ENCODE measurements around the gene CHEK1. TPM values are rescaled to one million over a fixed set of nuclear protein-coding genes. Genes with fewer than 3 reads are reported as not detected.

CHEK1 gene
- total RNA-seq, 1 experiment from 2014 or later: 33.2 TPM

DNA sequence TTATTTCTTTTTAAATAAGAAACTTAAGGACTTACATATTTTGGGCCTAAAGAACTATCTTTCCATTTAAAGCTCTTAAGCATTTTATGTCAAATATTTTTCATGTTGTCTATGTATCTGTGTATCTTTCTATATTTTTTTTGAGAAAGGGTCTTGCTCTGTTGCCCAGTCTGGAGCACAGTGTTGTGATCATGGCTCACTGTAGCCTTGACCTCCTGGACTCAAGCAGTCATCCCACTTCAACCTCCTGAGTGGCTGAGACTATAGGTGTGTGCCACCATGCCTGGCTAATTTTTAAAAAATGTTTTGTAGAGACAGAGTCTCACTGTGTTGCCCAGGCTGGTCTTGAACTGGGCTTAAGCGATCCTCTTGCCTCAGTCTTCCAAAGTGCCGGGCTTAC lies 24.3 kb upstream of the CHEK1 start:
- H3K27ac Mint-ChIP-seq (ENCODE audit: unreplicated experiment): no peak overlapping the region
- no peaks in the 10 kb centered on the region for H3K9me3 Mint-ChIP-seq (ENCODE audit: low read depth, unreplicated experiment)

DNA sequence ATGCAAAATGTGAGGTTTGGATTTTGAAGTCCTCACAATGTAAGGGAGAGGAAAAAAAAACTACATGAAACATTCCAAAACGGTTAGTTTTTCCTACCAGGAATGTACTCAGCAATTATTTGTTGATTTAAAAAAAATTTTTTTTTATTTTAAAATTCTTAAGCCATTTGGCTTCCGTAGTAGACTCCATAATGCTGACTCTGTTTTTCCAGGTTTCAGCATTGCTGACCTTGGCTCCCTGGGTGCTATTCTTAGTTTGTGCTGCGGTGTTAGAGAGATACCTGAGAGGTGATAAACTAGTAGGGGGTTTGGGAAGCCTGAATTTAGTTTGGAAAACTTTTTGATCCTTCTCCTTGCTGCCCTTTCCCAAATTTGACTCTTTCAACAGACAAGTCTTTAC lies 21.8 kb upstream of the CHEK1 start:
- no peak for DNase-seq
- no peak overlapping the region for H3K27ac Mint-ChIP-seq (ENCODE audit: unreplicated experiment)
- H3K27me3 Mint-ChIP-seq (ENCODE audit: unreplicated experiment): no peaks in the 10 kb centered on the region
- CTCF ChIA-PET: no interaction called here
- intact Hi-C loops (cut with micrococcal nuclease; ENCODE audit: unreplicated experiment): no loop called here
- TF ChIP-seq, protein P1, sequence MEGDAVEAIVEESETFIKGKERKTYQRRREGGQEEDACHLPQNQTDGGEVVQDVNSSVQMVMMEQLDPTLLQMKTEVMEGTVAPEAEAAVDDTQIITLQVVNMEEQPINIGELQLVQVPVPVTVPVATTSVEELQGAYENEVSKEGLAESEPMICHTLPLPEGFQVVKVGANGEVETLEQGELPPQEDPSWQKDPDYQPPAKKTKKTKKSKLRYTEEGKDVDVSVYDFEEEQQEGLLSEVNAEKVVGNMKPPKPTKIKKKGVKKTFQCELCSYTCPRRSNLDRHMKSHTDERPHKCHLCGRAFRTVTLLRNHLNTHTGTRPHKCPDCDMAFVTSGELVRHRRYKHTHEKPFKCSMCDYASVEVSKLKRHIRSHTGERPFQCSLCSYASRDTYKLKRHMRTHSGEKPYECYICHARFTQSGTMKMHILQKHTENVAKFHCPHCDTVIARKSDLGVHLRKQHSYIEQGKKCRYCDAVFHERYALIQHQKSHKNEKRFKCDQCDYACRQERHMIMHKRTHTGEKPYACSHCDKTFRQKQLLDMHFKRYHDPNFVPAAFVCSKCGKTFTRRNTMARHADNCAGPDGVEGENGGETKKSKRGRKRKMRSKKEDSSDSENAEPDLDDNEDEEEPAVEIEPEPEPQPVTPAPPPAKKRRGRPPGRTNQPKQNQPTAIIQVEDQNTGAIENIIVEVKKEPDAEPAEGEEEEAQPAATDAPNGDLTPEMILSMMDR (IDR thresholded peaks at IDR 0.05; ENCODE audit: unreplicated experiment): no peak
- H3K4me3 Mint-ChIP-seq (ENCODE audit: low read depth, unreplicated experiment): no peak overlapping the region
- no TSS peak for BruUV-seq (replicated peaks)
- no peaks in the 10 kb centered on the region for H3K4me1 Mint-ChIP-seq (ENCODE audit: low read depth, unreplicated experiment)
- peaks cover 24% of the 10 kb centered on the region for H3K36me3 Mint-ChIP-seq (ENCODE audit: insufficient read depth, unreplicated experiment)
- H3K9me3 Mint-ChIP-seq (ENCODE audit: low read depth, unreplicated experiment): no peaks in the 10 kb centered on the region

More for the DNA sequence above, 24.3 kb upstream of the CHEK1 start:
- H3K36me3 Mint-ChIP-seq (ENCODE audit: insufficient read depth, unreplicated experiment): peaks cover 29% of the 10 kb centered on the region
- H3K27me3 Mint-ChIP-seq (ENCODE audit: unreplicated experiment): no peaks in the 10 kb centered on the region
- CTCF ChIA-PET: no interaction called here
- DNase-seq: no peak
- H3K4me3 Mint-ChIP-seq (ENCODE audit: low read depth, unreplicated experiment): no peak overlapping the region
- intact Hi-C loops (cut with micrococcal nuclease; ENCODE audit: unreplicated experiment): no loop called here
- peaks cover 4% of the 10 kb centered on the region for H3K4me1 Mint-ChIP-seq (ENCODE audit: low read depth, unreplicated experiment)
- no TSS peak for BruUV-seq (replicated peaks)
- TF ChIP-seq, protein P1 (IDR thresholded peaks at IDR 0.05; ENCODE audit: unreplicated experiment): no peak

DNA sequence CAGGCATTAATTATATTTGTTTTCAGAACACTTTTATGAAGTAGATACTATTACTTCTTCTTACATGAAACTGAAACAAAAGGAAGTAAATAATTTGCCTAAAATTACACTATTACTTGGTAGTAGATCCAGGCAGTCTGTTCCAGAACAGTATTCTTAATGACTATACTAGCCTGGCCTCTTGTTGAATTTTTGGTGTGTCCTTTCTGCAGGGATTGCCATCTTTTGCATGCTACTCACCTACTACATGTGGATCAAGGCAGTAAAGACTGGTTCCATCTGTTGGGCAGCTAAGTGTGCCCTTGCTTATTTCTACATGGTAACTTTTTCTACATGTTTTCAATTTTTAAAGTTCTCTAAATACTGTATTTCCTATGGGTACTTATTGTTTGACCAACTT lies 19.5 kb upstream of the CHEK1 start:
- CTCF ChIA-PET: no interaction called here
- no peak overlapping the region for H3K27ac Mint-ChIP-seq (ENCODE audit: unreplicated experiment)
- H3K4me1 Mint-ChIP-seq (ENCODE audit: low read depth, unreplicated experiment): no peaks in the 10 kb centered on the region
- H3K36me3 Mint-ChIP-seq (ENCODE audit: insufficient read depth, unreplicated experiment): peaks cover 42% of the 10 kb centered on the region
- BruUV-seq (replicated peaks): no TSS peak
- no peak overlapping the region for H3K4me3 Mint-ChIP-seq (ENCODE audit: low read depth, unreplicated experiment)
- TF ChIP-seq, protein P1 (IDR thresholded peaks at IDR 0.05; ENCODE audit: unreplicated experiment): no peak
- intact Hi-C loops (cut with micrococcal nuclease; ENCODE audit: unreplicated experiment): no loop called here
- no peak for DNase-seq
- no peaks in the 10 kb centered on the region for H3K9me3 Mint-ChIP-seq (ENCODE audit: low read depth, unreplicated experiment)
- no peaks in the 10 kb centered on the region for H3K27me3 Mint-ChIP-seq (ENCODE audit: unreplicated experiment)

DNA sequence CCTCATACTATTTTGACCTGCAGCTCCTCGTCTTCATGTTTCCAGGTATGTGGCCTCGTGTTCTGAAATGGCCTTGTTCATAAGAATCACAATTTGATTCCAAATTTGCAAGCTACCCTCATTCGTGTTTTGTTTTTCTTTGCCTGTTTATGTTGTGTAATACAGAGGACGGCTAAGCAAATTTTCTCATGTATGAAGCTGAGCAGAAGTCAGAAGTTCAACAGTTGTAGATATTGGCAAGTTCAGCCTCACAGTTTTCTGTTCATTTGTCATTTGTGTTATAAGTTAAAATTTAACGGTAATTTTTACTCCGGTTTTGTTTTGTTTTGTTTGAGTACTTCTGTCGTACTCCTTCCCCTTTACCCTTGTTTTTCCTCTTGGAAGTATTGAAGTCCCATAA lies 15.4 kb upstream of the CHEK1 start:
- no peak for DNase-seq
- no TSS peak for BruUV-seq (replicated peaks)
- peaks cover 57% of the 10 kb centered on the region for H3K36me3 Mint-ChIP-seq (ENCODE audit: insufficient read depth, unreplicated experiment)
- CTCF ChIA-PET: interaction anchor here (0.6 kb wide), 1 partner anchor 41 kb away, joined by 4 read pairs; no protein-coding TSS in a partner anchor
- no peaks in the 10 kb centered on the region for H3K4me1 Mint-ChIP-seq (ENCODE audit: low read depth, unreplicated experiment)
- H3K4me3 Mint-ChIP-seq (ENCODE audit: low read depth, unreplicated experiment): no peak overlapping the region
- H3K27ac Mint-ChIP-seq (ENCODE audit: unreplicated experiment): no peak overlapping the region
- no peaks in the 10 kb centered on the region for H3K9me3 Mint-ChIP-seq (ENCODE audit: low read depth, unreplicated experiment)
- intact Hi-C loops (cut with micrococcal nuclease; ENCODE audit: unreplicated experiment): no loop called here
- TF ChIP-seq, protein P1 (IDR thresholded peaks at IDR 0.05; ENCODE audit: unreplicated experiment): no peak
- no peaks in the 10 kb centered on the region for H3K27me3 Mint-ChIP-seq (ENCODE audit: unreplicated experiment)

Data from Calu3 (cell line).